ENCODE data around the gene BTBD9.

- no peak for TF ChIP-seq CTCF (IDR thresholded peaks at IDR 0.05)
- no peak for TF ChIP-seq POLR2A (IDR thresholded peaks at IDR 0.05)
Observed at GRCh38 chr6:38391626-38392579, 247.8 kb downstream of the BTBD9 start.

Data from lower leg skin (tissue), 3 donors.